Measurements from ENCODE around the gene PIK3C2G.
"Not testable (repeated sequence)": the region's sequence is repeated elsewhere in the genome, so short reads cannot be mapped to it uniquely, and the experiment has no call there.

Gene PIK3C2G

GRCh38 chr12:18632848-18633247 is 371.5 kb downstream of the PIK3C2G start:
- DNase-seq (ENCODE audit: low read depth in 3 of 3), result no peak

- DNase-seq (ENCODE audit: low read depth in 3 of 3), result no peak
Measured at GRCh38 chr12:18634382-18634781, 373.1 kb downstream of the PIK3C2G start.

- no peak for DNase-seq (ENCODE audit: low read depth in 3 of 3)
Measured at GRCh38 chr12:18640321-18640955, 379.1 kb downstream of the PIK3C2G start.

- DNase-seq (ENCODE audit: low read depth in 3 of 3), result no peak
Measured at GRCh38 chr12:18643681-18644080, 382.4 kb downstream of the PIK3C2G start.

- DNase-seq (ENCODE audit: low read depth in 3 of 3), result no peak
Measured at GRCh38 chr12:18644564-18644963, 383.2 kb downstream of the PIK3C2G start.

- DNase-seq (ENCODE audit: low read depth in 3 of 3), result no peak
Measured at GRCh38 chr12:18646286-18646890, 385.1 kb downstream of the PIK3C2G start.

- DNase-seq (ENCODE audit: low read depth in 3 of 3), result no peak
Measured at GRCh38 chr12:18651525-18651924, 390.2 kb downstream of the PIK3C2G start.

GRCh38 chr12:18652596-18652995 is 391.3 kb downstream of the PIK3C2G start:
- no peak for DNase-seq (ENCODE audit: low read depth in 3 of 3)

- DNase-seq (ENCODE audit: low read depth in 3 of 3), result no peak
Measured at GRCh38 chr12:18653465-18653864, 392.1 kb downstream of the PIK3C2G start.

- no peak for DNase-seq (ENCODE audit: low read depth in 3 of 3)
Measured at GRCh38 chr12:18655351-18655750, 394.0 kb downstream of the PIK3C2G start.

GRCh38 chr12:18658179-18658578 is 396.9 kb downstream of the PIK3C2G start:
- no peak for DNase-seq (ENCODE audit: low read depth in 3 of 3)

GRCh38 chr12:18658829-18659228 is 397.5 kb downstream of the PIK3C2G start:
- no peak for DNase-seq (ENCODE audit: low read depth in 3 of 3)

- no peak for DNase-seq (ENCODE audit: low read depth in 3 of 3)
Measured at GRCh38 chr12:18676141-18676540, 414.8 kb downstream of the PIK3C2G start.

GRCh38 chr12:18676996-18677588 is 415.8 kb downstream of the PIK3C2G start:
- DNase-seq (ENCODE audit: low read depth in 3 of 3), result no peak

GRCh38 chr12:18681818-18682217 is 420.5 kb downstream of the PIK3C2G start:
- no peak for DNase-seq (ENCODE audit: low read depth in 3 of 3)

GRCh38 chr12:18683327-18684013 is 422.2 kb downstream of the PIK3C2G start:
- no peak for DNase-seq (ENCODE audit: low read depth in 3 of 3)

GRCh38 chr12:18684430-18684829 is 423.1 kb downstream of the PIK3C2G start:
- no peak for DNase-seq (ENCODE audit: low read depth in 3 of 3)

- no peak for DNase-seq (ENCODE audit: low read depth in 3 of 3)
Measured at GRCh38 chr12:18689771-18690170, 428.5 kb downstream of the PIK3C2G start.

- DNase-seq (ENCODE audit: low read depth in 3 of 3), result no peak
Measured at GRCh38 chr12:18690653-18691052, 429.3 kb downstream of the PIK3C2G start.

GRCh38 chr12:18693986-18694385 is 432.7 kb downstream of the PIK3C2G start:
- not testable (repeated sequence) for DNase-seq (ENCODE audit: low read depth in 3 of 3)

- no peak for DNase-seq (ENCODE audit: low read depth in 3 of 3)
Measured at GRCh38 chr12:18696971-18697602, 435.8 kb downstream of the PIK3C2G start.
